ENCODE results near the gene LELP1. TPM values are rescaled to one million over a fixed set of nuclear protein-coding genes. Genes with fewer than 3 reads are reported as not detected.

LELP1 gene
- total and polyA plus RNA-seq, 10 of the 15 experiments (the other 5 are each of a cell fraction or from before 2014, with no cell fraction given) = not detected

DNA sequence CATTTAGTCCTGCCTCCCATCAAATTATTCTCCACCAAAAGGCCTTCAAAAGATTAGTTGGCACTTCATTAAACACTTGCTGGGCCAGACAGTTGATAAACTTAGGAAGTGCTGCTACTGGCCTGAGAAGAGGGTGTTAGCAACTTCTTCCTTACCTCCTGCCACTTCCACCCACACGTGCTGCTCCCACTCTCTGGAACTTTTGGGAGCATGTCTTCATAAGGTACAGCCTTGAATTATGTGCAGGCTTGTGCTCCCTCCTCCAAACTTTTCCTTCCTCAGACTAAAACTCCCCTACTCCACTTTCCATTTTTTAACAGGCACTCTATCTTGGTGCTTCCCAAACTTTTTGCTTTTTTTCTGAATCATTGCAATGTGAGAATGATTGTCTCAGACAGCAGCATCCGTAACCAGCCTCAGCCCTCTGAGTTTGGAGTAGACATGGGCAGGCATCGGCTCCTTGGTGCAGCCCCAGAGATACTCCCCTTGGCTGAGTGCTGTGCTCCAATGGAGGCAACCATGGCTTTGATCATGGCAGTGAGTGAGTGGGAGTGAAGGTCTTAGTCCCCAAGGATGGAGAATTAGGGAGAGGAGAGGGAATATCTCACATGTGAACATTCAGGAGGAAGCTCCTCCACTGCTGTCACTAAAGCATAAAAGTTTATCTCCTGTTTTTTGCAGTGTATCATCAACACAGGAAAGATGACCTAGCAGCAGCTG is 8.7 kb upstream of the LELP1 start:
- Histone ChIP-seq H3K4me2 (ENCODE audit: control insufficient read depth, insufficient read depth) (no peak overlapping the region), H3K27ac (ENCODE audit: control insufficient read depth, insufficient read depth) (no peak overlapping the region), H3K4me3 (no peak overlapping the region), H4K20me1 (ENCODE audit: control insufficient read depth, insufficient read depth) (no peaks in the 10 kb centered on the region), H3K79me2 (ENCODE audit: control insufficient read depth, insufficient read depth, low read length) (no peaks in the 10 kb centered on the region), H2AFZ (ENCODE audit: control insufficient read depth, low read depth, low read length) (no peak overlapping the region), H3K36me3 (ENCODE audit: control insufficient read depth in 2 of 2, insufficient read depth in 2 of 2, low read length in 1 of 2) (no peaks in the 10 kb centered on the region), H3K9me3 (replicated peaks; ENCODE audit: control insufficient read depth, insufficient read depth, low read length) (no peaks in the 10 kb centered on the region), H3K27me3 (replicated peaks in 1 of 2; ENCODE audit: control insufficient read depth in 2 of 2, insufficient read depth in 2 of 2, low read length in 1 of 2) (no peaks in the 10 kb centered on the region; a peak in 2 of 4 replicates), H3K9ac (ENCODE audit: control insufficient read depth, insufficient read depth, low read length) (no peak overlapping the region), H3K4me1 (ENCODE audit: control insufficient read depth, insufficient read depth, low read length) (no peaks in the 10 kb centered on the region)
- ChIA-PET POLR2A (no interaction called here), RAD21 (ENCODE audit: unreplicated experiment) (interaction anchor here (2.2 to 4.0 kb wide), 3 partner anchors 28 to 540 kb away, joined by 9 to 27 read pairs (median 19); no protein-coding TSS in a partner anchor), CTCF (interaction anchor here (1.0 to 4.7 kb wide), 7 partner anchors 27 to 539 kb away, joined by 3 to 94 read pairs (median 29); partner anchors contain the start of gene SMCP), SMC1A (ENCODE audit: uncharacterized antibody, unreplicated experiment) (interaction anchor here (1.1 to 2.2 kb wide), 2 partner anchors 27 to 317 kb away, joined by 4 to 14 read pairs; no protein-coding TSS in a partner anchor)
- intact Hi-C loops (cut with micrococcal nuclease; ENCODE audit: unreplicated experiment) = loop anchor here (10.0 kb wide), 1 partner anchor 540 kb away; no protein-coding TSS in a partner anchor
- BruUV-seq (replicated peaks) = no TSS peak
- FAIRE-seq (no peak), ATAC-seq (no peak), DNase-seq (ENCODE audit: low read depth, low spot score) (no peak)
- WGBS (ENCODE audit: insufficient coverage, insufficient replicate concordance, low lambda C conversion rate, missing lambda C conversion rate) = 39% methylated on average over 3 of the region's 3 CpGs
- in situ Hi-C loops (cut with MboI) = loop anchor here (10.0 kb wide), 1 partner anchor 320 kb away; the partner anchor contains the start of gene SMCP
- TF ChIP-seq CREB1 (IDR thresholded peaks at IDR 0.05; ENCODE audit: low read depth) (no peak), SRF (IDR thresholded peaks at IDR 0.05; ENCODE audit: low read depth in 2 of 2, low read length in 2 of 2) (no peak), ZBED1 (IDR thresholded peaks at IDR 0.05; ENCODE audit: borderline replicate concordance) (no peak)
- TF ChIP-seq, protein P1, sequence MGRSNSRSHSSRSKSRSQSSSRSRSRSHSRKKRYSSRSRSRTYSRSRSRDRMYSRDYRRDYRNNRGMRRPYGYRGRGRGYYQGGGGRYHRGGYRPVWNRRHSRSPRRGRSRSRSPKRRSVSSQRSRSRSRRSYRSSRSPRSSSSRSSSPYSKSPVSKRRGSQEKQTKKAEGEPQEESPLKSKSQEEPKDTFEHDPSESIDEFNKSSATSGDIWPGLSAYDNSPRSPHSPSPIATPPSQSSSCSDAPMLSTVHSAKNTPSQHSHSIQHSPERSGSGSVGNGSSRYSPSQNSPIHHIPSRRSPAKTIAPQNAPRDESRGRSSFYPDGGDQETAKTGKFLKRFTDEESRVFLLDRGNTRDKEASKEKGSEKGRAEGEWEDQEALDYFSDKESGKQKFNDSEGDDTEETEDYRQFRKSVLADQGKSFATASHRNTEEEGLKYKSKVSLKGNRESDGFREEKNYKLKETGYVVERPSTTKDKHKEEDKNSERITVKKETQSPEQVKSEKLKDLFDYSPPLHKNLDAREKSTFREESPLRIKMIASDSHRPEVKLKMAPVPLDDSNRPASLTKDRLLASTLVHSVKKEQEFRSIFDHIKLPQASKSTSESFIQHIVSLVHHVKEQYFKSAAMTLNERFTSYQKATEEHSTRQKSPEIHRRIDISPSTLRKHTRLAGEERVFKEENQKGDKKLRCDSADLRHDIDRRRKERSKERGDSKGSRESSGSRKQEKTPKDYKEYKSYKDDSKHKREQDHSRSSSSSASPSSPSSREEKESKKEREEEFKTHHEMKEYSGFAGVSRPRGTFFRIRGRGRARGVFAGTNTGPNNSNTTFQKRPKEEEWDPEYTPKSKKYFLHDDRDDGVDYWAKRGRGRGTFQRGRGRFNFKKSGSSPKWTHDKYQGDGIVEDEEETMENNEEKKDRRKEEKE (IDR thresholded peaks at IDR 0.05) = no peak

All from GM12878 (cell line).